NCI-H146 (cell line): ENCODE results near the gene LARGE1.
A peak's percentile ranks its signal among the peaks of the same experiment; 100 is the strongest.

Source experiments
- DNase-seq: peaks from one replicate; lab custom pipeline; 2025; lab: John Stamatoyannopoulos, UW

LARGE1 gene

GRCh38 chr22:33361581-33361980 is 558.7 kb downstream of the LARGE1 start:
- no peak for DNase-seq

DNA sequence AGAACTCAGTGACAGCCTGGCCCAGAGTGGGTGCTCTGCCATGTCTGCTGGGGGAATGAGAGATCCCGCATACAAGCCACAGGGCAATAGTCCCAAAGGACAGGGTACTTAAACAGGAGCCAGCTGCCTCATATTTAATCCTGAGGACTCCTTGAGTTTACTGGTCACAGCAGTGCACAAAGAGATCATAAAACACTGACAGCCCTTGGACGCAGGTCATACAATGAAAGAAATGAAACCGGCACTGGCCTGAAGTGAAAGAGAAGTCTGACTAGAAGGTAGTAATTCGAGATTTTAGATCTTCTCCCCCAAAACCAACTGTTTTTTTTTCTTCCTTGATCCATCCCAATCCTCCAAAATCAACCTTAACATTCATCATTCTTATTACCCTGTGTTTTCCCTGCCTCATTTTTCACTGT is 562.3 kb downstream of the LARGE1 start:
- DNase-seq = no peak

- no peak for DNase-seq
Observed at GRCh38 chr22:33354928-33355327, 565.3 kb downstream of the LARGE1 start.

GRCh38 chr22:33353502-33353901 is 566.8 kb downstream of the LARGE1 start:
- DNase-seq = no peak

DNA sequence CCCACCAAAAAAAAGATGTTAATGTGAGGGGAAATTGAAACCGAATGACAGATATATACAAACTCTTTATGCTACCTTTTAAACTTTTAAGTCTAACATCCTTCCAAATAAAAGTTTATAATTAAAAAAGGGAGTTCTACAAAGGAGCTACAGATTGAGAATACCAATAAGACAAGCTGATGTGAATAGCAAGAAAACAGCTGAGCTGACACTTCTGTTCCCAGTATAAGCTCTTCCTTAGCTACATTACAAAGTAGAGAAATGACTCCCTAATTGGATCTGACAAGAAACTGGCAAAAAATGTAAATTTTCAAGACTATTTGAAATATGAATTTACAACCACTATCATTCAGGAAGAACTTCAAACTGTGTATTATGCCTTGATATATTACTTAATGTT is 567.5 kb downstream of the LARGE1 start:
- no peak for DNase-seq

- no peak for DNase-seq
Observed at GRCh38 chr22:33350961-33351360, 569.3 kb downstream of the LARGE1 start.

GRCh38 chr22:33350491-33350890 is 569.8 kb downstream of the LARGE1 start:
- no peak for DNase-seq

DNA sequence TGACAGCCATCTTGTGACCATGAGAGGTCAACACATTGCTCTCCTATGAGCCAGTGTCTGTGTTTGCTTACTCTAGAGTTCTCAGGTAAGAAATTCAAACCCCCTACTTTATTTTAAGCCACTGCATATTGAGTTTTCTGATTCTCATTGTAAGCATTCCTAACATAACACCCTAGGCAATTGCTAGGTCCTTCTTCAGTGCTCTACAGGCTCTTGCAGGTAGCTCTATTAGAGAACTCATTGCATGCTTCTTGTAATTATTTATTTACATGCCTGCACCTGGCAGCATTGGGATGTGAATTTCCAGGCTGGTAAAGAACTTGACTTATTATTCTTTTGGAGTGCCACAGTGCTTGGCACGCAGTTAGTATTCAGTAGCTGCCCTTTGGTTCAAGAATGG is 573.3 kb downstream of the LARGE1 start:
- no peak for DNase-seq

- DNase-seq = no peak
Observed at GRCh38 chr22:33341611-33342010, 578.7 kb downstream of the LARGE1 start.

GRCh38 chr22:33337524-33337923 is 582.8 kb downstream of the LARGE1 start:
- DNase-seq = no peak

- DNase-seq = no peak
Observed at GRCh38 chr22:33335611-33336279, 584.5 kb downstream of the LARGE1 start.

GRCh38 chr22:33332538-33332937 is 587.7 kb downstream of the LARGE1 start:
- DNase-seq = peak; percentile 8

- no peak for DNase-seq
Observed at GRCh38 chr22:33331017-33331416, 589.3 kb downstream of the LARGE1 start.

DNA sequence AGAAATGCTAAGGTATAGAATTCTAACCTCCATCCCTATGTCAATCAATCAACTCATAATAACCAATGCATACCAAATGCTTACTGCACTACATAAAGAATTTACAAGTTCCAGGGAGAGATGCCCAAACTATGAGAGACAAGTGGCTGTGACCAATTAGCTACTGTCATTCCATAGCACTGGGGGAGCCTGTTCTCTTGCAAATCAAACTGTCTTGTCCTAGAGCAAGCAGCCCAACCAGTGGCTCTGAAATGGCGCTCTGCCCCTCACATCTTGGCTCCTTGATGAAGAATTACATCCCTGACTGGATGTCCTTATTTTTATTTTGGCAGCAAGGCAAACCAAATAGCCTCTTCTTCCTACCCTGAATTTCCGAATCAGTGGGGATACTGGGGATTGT is 589.7 kb downstream of the LARGE1 start:
- no peak for DNase-seq

GRCh38 chr22:33329398-33329797 is 590.9 kb downstream of the LARGE1 start:
- DNase-seq = no peak

DNA sequence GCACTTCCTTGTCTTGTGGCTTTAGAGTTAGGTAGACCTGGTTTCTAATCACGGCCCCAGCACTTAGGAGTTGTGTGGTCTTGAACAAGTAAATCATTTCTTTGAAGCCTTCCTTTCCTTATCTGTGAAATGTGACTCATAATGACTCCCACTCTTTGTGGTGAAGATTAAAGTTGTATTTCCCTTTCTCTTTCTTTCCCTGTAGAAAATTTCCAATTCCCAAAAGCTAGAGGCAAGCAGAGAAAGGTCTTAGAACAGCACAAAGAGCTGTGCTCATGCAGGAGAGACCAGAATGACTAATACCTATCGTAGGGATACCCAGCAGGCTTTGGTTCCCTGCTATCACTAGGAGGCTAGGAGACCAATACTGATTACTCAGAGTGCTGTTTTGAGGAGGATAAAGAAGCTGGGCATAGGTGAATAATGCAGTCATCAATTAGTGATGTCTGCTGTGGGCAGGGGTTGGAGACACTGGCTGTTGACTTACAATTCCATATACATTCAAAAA is 591.4 kb downstream of the LARGE1 start:
- DNase-seq = no peak

- no peak for DNase-seq
Observed at GRCh38 chr22:33327348-33327860, 592.9 kb downstream of the LARGE1 start.

GRCh38 chr22:33326540-33327295 is 593.6 kb downstream of the LARGE1 start:
- DNase-seq = no peak

- peak; percentile 21 for DNase-seq
Observed at GRCh38 chr22:33325232-33326004, 594.9 kb downstream of the LARGE1 start.

- DNase-seq = no peak
Observed at GRCh38 chr22:33324228-33324627, 596.0 kb downstream of the LARGE1 start.

GRCh38 chr22:33321466-33321865 is 598.8 kb downstream of the LARGE1 start:
- DNase-seq = no peak

- no peak for DNase-seq
Observed at GRCh38 chr22:33315954-33316353, 604.3 kb downstream of the LARGE1 start.
